CD4-positive, alpha-beta T cell treated with Interleukin-4 for 4 hours (primary cell): ENCODE data around the gene KIF26B.
"Not testable (repeated sequence)": the region's sequence is repeated elsewhere in the genome, so short reads cannot be mapped to it uniquely, and the experiment has no call there.

ENCODE experiments used
- DNase-seq: peaks from one replicate; pipeline ENCODE4 v3.0.0-alpha.2; 2020

The KIF26B gene

GRCh38 chr1:245718951-245719350 lies 564.2 kb downstream of the KIF26B start:
- DNase-seq = no peak

- no peak for DNase-seq
Observed at GRCh38 chr1:245721488-245721887, 566.7 kb downstream of the KIF26B start.

- not testable (repeated sequence) for DNase-seq
Observed at GRCh38 chr1:245728035-245728434, 573.2 kb downstream of the KIF26B start.

- DNase-seq = no peak
Observed at GRCh38 chr1:245730801-245731200, 576.0 kb downstream of the KIF26B start.

GRCh38 chr1:245740336-245740735 lies 585.6 kb downstream of the KIF26B start:
- DNase-seq = not testable (repeated sequence)

- no peak for DNase-seq
Observed at GRCh38 chr1:245742896-245743295, 588.1 kb downstream of the KIF26B start.

- DNase-seq = no peak
Observed at GRCh38 chr1:245748240-245748639, 593.5 kb downstream of the KIF26B start.

GRCh38 chr1:245748646-245749045 lies 593.9 kb downstream of the KIF26B start:
- DNase-seq = no peak

GRCh38 chr1:245749053-245749452 lies 594.3 kb downstream of the KIF26B start:
- DNase-seq = no peak

- DNase-seq = no peak
Observed at GRCh38 chr1:245750261-245750660, 595.5 kb downstream of the KIF26B start.

GRCh38 chr1:245751116-245751515 lies 596.3 kb downstream of the KIF26B start:
- no peak for DNase-seq

- no peak for DNase-seq
Observed at GRCh38 chr1:245751726-245752470, 597.1 kb downstream of the KIF26B start.

GRCh38 chr1:245752561-245752960 lies 597.8 kb downstream of the KIF26B start:
- no peak for DNase-seq

GRCh38 chr1:245753807-245754206 lies 599.0 kb downstream of the KIF26B start:
- DNase-seq = no peak

- DNase-seq = no peak
Observed at GRCh38 chr1:245754463-245754961, 599.7 kb downstream of the KIF26B start.
